ENCODE results near the gene TRMU.

DNA sequence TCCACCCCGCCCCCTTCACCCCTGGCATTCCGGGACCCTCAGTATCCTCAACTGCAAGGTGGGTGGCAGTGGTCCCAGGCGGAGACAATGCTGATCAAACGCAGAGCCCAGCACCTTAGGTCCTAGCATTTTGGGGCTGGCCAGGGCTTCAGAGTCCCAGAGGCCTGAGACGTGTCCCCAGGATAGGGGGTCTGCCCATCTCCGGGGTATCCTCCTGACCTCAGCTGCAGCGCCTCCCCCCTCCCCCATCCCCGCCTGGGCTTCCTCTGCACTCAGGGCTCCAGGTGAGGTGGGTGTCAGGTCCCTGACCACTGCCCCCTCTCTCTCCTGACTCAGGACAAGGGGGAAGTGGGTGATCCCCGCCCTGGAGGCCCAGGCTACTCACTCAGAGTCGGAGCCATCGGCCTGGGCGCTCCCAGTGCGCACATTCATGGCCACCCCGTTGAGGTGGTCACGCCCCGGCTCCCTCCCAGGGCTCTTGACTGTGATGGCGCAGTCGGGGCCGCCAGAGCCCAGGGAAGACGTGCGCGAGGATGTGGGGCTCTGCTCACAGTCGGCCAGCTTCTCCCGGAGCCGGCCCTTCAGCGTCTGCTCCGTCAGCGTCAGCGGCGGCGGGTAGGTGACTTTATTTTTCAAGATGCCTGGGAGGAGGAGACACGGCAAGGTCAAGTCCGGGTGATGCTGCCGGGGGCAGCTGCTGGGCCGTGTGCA lies 28.3 kb downstream of the TRMU start:
- TF ChIP-seq, protein P1, sequence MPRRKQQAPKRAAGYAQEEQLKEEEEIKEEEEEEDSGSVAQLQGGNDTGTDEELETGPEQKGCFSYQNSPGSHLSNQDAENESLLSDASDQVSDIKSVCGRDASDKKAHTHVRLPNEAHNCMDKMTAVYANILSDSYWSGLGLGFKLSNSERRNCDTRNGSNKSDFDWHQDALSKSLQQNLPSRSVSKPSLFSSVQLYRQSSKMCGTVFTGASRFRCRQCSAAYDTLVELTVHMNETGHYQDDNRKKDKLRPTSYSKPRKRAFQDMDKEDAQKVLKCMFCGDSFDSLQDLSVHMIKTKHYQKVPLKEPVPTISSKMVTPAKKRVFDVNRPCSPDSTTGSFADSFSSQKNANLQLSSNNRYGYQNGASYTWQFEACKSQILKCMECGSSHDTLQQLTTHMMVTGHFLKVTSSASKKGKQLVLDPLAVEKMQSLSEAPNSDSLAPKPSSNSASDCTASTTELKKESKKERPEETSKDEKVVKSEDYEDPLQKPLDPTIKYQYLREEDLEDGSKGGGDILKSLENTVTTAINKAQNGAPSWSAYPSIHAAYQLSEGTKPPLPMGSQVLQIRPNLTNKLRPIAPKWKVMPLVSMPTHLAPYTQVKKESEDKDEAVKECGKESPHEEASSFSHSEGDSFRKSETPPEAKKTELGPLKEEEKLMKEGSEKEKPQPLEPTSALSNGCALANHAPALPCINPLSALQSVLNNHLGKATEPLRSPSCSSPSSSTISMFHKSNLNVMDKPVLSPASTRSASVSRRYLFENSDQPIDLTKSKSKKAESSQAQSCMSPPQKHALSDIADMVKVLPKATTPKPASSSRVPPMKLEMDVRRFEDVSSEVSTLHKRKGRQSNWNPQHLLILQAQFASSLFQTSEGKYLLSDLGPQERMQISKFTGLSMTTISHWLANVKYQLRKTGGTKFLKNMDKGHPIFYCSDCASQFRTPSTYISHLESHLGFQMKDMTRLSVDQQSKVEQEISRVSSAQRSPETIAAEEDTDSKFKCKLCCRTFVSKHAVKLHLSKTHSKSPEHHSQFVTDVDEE (CRISPR knock-in tag; IDR thresholded peaks at IDR 0.05): no peak
- TF ChIP-seq, protein P2, sequence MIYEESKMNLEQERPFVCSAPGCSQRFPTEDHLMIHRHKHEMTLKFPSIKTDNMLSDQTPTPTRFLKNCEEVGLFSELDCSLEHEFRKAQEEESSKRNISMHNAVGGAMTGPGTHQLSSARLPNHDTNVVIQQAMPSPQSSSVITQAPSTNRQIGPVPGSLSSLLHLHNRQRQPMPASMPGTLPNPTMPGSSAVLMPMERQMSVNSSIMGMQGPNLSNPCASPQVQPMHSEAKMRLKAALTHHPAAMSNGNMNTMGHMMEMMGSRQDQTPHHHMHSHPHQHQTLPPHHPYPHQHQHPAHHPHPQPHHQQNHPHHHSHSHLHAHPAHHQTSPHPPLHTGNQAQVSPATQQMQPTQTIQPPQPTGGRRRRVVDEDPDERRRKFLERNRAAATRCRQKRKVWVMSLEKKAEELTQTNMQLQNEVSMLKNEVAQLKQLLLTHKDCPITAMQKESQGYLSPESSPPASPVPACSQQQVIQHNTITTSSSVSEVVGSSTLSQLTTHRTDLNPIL (CRISPR knock-in tag; IDR thresholded peaks at IDR 0.05; ENCODE audit: low read depth): no peak
- no peak for TF ChIP-seq ISL1 (CRISPR knock-in tag; IDR thresholded peaks at IDR 0.05)
- TF ChIP-seq ZC3H10 (CRISPR knock-in tag; IDR thresholded peaks at IDR 0.05): no peak
- TF ChIP-seq, protein P3, sequence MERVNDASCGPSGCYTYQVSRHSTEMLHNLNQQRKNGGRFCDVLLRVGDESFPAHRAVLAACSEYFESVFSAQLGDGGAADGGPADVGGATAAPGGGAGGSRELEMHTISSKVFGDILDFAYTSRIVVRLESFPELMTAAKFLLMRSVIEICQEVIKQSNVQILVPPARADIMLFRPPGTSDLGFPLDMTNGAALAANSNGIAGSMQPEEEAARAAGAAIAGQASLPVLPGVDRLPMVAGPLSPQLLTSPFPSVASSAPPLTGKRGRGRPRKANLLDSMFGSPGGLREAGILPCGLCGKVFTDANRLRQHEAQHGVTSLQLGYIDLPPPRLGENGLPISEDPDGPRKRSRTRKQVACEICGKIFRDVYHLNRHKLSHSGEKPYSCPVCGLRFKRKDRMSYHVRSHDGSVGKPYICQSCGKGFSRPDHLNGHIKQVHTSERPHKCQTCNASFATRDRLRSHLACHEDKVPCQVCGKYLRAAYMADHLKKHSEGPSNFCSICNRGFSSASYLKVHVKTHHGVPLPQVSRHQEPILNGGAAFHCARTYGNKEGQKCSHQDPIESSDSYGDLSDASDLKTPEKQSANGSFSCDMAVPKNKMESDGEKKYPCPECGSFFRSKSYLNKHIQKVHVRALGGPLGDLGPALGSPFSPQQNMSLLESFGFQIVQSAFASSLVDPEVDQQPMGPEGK (CRISPR knock-in tag; IDR thresholded peaks at IDR 0.05; ENCODE audit: borderline replicate concordance): no peak
- TF ChIP-seq SNAI2 (CRISPR knock-in tag; IDR thresholded peaks at IDR 0.05): no peak
- TF ChIP-seq TOX (CRISPR knock-in tag; IDR thresholded peaks at IDR 0.05; ENCODE audit: borderline replicate concordance): no peak
- no peak for TF ChIP-seq ZNF70 (CRISPR knock-in tag; IDR thresholded peaks at IDR 0.05)
- no peak for TF ChIP-seq ZFP3 (CRISPR knock-in tag; IDR thresholded peaks at IDR 0.05)
- TF ChIP-seq, protein P4, sequence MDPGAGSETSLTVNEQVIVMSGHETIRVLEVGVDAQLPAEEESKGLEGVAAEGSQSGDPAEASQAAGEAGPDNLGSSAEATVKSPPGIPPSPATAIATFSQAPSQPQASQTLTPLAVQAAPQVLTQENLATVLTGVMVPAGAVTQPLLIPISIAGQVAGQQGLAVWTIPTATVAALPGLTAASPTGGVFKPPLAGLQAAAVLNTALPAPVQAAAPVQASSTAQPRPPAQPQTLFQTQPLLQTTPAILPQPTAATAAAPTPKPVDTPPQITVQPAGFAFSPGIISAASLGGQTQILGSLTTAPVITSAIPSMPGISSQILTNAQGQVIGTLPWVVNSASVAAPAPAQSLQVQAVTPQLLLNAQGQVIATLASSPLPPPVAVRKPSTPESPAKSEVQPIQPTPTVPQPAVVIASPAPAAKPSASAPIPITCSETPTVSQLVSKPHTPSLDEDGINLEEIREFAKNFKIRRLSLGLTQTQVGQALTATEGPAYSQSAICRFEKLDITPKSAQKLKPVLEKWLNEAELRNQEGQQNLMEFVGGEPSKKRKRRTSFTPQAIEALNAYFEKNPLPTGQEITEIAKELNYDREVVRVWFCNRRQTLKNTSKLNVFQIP (CRISPR knock-in tag; IDR thresholded peaks at IDR 0.05; ENCODE audit: borderline replicate concordance, low read depth): no peak
- no peak for TF ChIP-seq PPARA (CRISPR knock-in tag; IDR thresholded peaks at IDR 0.05; ENCODE audit: borderline replicate concordance)
